22Rv1 (cell line): Measurements from ENCODE around the gene MYLK.

Experiments
- H3K27ac ChIP-seq: fragments of 450-650 bp; 2 replicates; pipeline ENCODE4 v1.5.1; 2017
- ZFX ChIP-seq: fragments of 450-650 bp; IDR thresholded peaks from 2 replicates; pipeline ENCODE4 v1.6.1; 2017; ENCODE audit warnings: antibody characterized with exemption, borderline replicate concordance
- TF ChIP-seq, protein P1 (sequence below): fragments of 450-650 bp; IDR thresholded peaks from 2 replicates; pipeline ENCODE4 v1.5.1; 2017; ENCODE audit warnings: mild to moderate bottlenecking

The MYLK gene

DNA sequence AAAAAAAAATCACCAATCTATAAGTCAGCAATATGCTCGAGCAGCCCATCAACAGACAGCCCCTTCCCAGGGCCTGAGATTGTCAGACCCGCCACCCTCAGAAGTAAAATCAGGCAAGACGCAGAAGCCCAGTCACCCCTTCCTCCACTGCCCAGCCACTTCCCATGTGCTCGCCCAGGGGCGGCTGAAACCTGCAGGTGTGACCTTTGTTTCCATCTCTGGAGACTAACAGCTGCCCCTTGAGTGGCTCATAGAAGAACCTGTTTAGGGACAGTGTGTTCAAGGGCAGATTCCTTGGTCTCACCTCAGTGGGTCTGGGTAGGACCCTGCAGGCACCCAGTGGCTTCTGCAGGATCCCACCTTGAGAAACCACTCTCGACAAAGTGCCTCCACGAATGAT is 105.6 kb downstream of the MYLK start:
- TF ChIP-seq, protein P1, sequence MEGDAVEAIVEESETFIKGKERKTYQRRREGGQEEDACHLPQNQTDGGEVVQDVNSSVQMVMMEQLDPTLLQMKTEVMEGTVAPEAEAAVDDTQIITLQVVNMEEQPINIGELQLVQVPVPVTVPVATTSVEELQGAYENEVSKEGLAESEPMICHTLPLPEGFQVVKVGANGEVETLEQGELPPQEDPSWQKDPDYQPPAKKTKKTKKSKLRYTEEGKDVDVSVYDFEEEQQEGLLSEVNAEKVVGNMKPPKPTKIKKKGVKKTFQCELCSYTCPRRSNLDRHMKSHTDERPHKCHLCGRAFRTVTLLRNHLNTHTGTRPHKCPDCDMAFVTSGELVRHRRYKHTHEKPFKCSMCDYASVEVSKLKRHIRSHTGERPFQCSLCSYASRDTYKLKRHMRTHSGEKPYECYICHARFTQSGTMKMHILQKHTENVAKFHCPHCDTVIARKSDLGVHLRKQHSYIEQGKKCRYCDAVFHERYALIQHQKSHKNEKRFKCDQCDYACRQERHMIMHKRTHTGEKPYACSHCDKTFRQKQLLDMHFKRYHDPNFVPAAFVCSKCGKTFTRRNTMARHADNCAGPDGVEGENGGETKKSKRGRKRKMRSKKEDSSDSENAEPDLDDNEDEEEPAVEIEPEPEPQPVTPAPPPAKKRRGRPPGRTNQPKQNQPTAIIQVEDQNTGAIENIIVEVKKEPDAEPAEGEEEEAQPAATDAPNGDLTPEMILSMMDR: no peak
- TF ChIP-seq ZFX: no peak
- no peak overlapping the region for H3K27ac ChIP-seq

- TF ChIP-seq, protein P1: no peak
- H3K27ac ChIP-seq: no peak overlapping the region
These were observed 107.9 kb downstream of the MYLK start for GRCh38 chr3:123776071-123776782.

DNA sequence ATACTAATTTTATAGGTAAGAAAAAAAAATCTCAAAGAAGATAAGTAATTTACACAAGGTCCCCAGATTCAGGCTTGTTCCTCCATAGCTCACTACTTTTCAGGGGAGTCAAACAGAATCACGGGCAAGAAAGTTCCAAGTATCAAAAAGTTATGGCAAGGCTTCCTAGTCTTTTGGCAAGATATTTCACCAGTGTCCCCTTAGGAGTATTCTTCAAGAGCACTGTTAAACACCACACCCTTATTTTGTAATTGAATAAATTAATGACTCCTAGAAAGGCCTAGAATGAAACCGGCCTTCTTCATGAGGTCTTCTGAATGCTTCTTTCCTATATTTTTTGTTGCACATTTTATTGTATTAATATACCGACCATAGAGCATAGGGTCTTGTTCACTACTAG is 109.7 kb downstream of the MYLK start:
- no peak overlapping the region for H3K27ac ChIP-seq
- TF ChIP-seq ZFX: no peak
- TF ChIP-seq, protein P1: no peak

GRCh38 chr3:123773681-123774431 is 110.3 kb downstream of the MYLK start:
- TF ChIP-seq ZFX: no peak
- TF ChIP-seq, protein P1: no peak
- no peak overlapping the region for H3K27ac ChIP-seq

DNA sequence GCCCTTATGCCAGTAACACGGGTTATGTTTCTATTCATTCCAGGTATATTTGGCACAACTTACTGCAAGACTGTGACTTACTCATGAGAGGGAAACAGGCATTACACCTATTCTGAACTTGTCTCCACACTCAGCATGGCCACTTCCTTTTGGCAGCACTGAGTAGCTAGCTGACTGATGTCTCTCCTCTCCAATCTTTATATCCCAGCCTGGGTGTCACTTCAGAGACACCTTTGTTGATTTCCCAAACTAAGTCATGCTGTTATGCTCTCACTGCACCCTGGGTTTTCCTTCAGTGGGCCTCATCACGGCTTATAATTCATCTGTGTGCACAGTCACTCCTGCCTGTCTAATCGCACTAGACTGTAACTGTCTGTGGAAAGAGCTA is 114.8 kb downstream of the MYLK start:
- no peak for TF ChIP-seq ZFX
- TF ChIP-seq, protein P1: no peak
- H3K27ac ChIP-seq: no peak overlapping the region

- H3K27ac ChIP-seq: no peak overlapping the region
- no peak for TF ChIP-seq ZFX
- TF ChIP-seq, protein P1: no peak
These were observed 115.4 kb downstream of the MYLK start for GRCh38 chr3:123768480-123769355.
